ENCODE measurements around the gene DNAH17.
A peak's percentile ranks its signal among the peaks of the same experiment; 100 is the strongest.

The DNAH17 gene

DNA sequence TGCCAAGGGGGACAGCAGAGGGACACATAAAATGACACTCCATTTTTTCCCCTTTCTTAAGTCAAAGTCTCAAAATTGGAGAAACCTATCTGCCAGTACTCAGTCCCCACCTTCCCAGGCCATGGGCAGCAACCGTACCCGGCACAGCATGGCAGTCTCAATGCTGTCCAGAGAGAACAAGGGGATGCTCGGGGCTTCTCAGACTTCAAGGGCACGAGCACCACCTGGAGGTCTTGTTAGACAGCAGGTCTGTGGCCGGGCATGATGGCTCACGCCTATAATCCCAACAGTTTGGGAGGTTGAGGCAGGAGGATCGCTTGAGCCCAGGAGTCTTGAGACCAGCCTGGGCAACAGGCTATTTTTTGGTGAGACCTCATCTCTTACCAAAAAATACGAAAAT lies 3.2 kb downstream of the DNAH17 start:
- no peak overlapping the region for H2BK5ac ChIP-seq (ENCODE audit: low read depth, low read length, poor library complexity, severe bottlenecking)
- H2BK12ac ChIP-seq (ENCODE audit: low read length in 2 of 2): no peak overlapping the region
- no peak overlapping the region for H2AFZ ChIP-seq (ENCODE audit: low read depth, low read length)
- H3K23ac ChIP-seq (ENCODE audit: low read length in 2 of 2): no peak overlapping the region
- H3K18ac ChIP-seq (ENCODE audit: low read depth in 1 of 2, low read length in 2 of 2): no peak overlapping the region
- no peaks in the 10 kb centered on the region for H3K79me1 ChIP-seq (replicated peaks; ENCODE audit: low read length, poor library complexity, severe bottlenecking)
- DNase-seq: no peak
- H3K27ac ChIP-seq (ENCODE audit: low read length, poor library complexity, severe bottlenecking): no peak overlapping the region
- WGBS: 89% methylated on average over 8 of the region's 8 CpGs
- H3K9me3 ChIP-seq (ENCODE audit: control insufficient read depth, low read length): no peaks in the 10 kb centered on the region
- H3K14ac ChIP-seq (ENCODE audit: low read length in 2 of 2): no peak overlapping the region
- H2BK120ac ChIP-seq (ENCODE audit: low read depth, low read length): no peak overlapping the region
- no peak overlapping the region for H4K91ac ChIP-seq (ENCODE audit: low read length)
- H3K4ac ChIP-seq (ENCODE audit: low read depth in 1 of 2, low read length in 2 of 2): no peak overlapping the region
- H2BK15ac ChIP-seq (ENCODE audit: low read depth, poor library complexity, severe bottlenecking): no peak overlapping the region
- no peaks in the 10 kb centered on the region for H3K4me1 ChIP-seq (ENCODE audit: control insufficient read depth, insufficient read depth, low read depth, low read length)
- H3K4me2 ChIP-seq (ENCODE audit: low read length, poor library complexity, severe bottlenecking): no peak overlapping the region
- no peak overlapping the region for H2AK5ac ChIP-seq (ENCODE audit: low read length, severe bottlenecking)
- no peak overlapping the region for H3K4me3 ChIP-seq (ENCODE audit: insufficient read depth in 1 of 2, low read depth in 1 of 2, low read length in 2 of 2)
- no peak overlapping the region for H4K8ac ChIP-seq (ENCODE audit: low read length)
- peaks cover 0 to 39% of the 10 kb centered on the region in 2 experiments for H3K27me3 ChIP-seq (ENCODE audit: control insufficient read depth in 1 of 2, insufficient read depth in 1 of 2, low read length in 2 of 2)
- no peaks in the 10 kb centered on the region for H3K36me3 ChIP-seq (ENCODE audit: control insufficient read depth in 1 of 2, insufficient read depth in 2 of 2, low read depth in 1 of 2, low read length in 2 of 2)
- no peak overlapping the region for H3K9ac ChIP-seq (ENCODE audit: low read length)

DNA sequence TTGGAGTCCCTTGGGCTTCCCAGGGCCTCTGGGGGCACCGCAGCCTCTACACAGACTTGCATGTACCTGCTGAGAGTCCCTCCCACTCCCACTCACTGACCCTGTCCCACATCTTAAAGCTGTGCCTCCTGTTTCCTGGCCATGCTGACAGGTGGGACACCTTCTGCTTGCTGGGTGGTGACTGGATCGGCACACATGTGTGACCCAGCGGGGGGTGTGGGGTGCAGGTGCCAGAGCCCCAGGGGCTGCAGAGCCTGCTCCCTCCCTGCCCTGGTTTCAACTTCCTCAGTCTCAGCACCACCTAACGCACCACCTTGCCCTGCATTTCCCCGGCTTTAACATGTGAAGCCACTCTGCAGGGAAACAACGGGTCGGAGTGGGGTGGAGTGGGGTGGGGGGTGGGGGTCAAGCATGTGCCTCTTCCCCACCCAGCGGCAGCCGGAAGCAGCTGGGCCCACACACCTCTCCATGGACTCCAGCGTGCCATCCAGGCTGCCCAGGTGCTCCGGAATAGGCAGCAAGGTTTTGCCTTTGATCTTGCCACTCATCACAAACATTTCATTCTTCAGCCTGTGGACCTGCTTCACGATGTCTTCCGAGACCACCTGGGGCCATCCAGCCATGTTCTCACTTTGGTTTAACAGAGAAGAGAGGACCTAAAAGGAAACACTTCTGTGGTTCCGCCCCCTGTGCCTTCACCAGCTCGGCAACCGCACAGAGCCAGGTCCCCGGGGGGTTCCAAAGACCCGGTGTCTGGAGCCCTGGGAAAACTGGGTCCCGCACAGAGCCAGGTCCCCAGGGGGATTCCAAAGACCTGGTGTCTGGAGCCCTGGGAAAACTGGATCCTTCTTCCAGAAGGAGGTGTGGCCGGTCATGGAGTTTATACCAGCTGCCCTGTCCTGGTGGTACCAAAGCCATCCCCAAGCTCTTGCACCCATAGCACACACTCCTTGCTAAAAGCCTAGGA lies 4.7 kb downstream of the DNAH17 start:
- no peak overlapping the region for H3K23ac ChIP-seq (ENCODE audit: low read length in 2 of 2)
- H3K4ac ChIP-seq (ENCODE audit: low read depth in 1 of 2, low read length in 2 of 2): no peak overlapping the region
- no peak for DNase-seq
- no peak overlapping the region for H2BK12ac ChIP-seq (ENCODE audit: low read length in 2 of 2)
- 76% methylated on average over 20 of the region's 20 CpGs for WGBS
- no peak overlapping the region for H3K27ac ChIP-seq (ENCODE audit: low read length, poor library complexity, severe bottlenecking)
- H3K9ac ChIP-seq (ENCODE audit: low read length): no peak overlapping the region
- no peak overlapping the region for H3K4me3 ChIP-seq (ENCODE audit: insufficient read depth in 1 of 2, low read depth in 1 of 2, low read length in 2 of 2)
- no peak overlapping the region for H3K4me2 ChIP-seq (ENCODE audit: low read length, poor library complexity, severe bottlenecking)
- H3K4me1 ChIP-seq (ENCODE audit: control insufficient read depth, insufficient read depth, low read depth, low read length): peaks cover 1% of the 10 kb centered on the region
- no peak overlapping the region for H4K91ac ChIP-seq (ENCODE audit: low read length)
- H2BK5ac ChIP-seq (ENCODE audit: low read depth, low read length, poor library complexity, severe bottlenecking): no peak overlapping the region
- peaks cover 0 to 39% of the 10 kb centered on the region in 2 experiments for H3K27me3 ChIP-seq (ENCODE audit: control insufficient read depth in 1 of 2, insufficient read depth in 1 of 2, low read length in 2 of 2)
- H2AK5ac ChIP-seq (ENCODE audit: low read length, severe bottlenecking): no peak overlapping the region
- H3K79me1 ChIP-seq (replicated peaks; ENCODE audit: low read length, poor library complexity, severe bottlenecking): no peaks in the 10 kb centered on the region
- no peak overlapping the region for H2AFZ ChIP-seq (ENCODE audit: low read depth, low read length)
- H3K18ac ChIP-seq (ENCODE audit: low read depth in 1 of 2, low read length in 2 of 2): no peak overlapping the region
- no peak overlapping the region for H2BK120ac ChIP-seq (ENCODE audit: low read depth, low read length)
- no peak overlapping the region for H4K8ac ChIP-seq (ENCODE audit: low read length)
- H3K9me3 ChIP-seq (ENCODE audit: control insufficient read depth, low read length): no peaks in the 10 kb centered on the region
- H3K36me3 ChIP-seq (ENCODE audit: control insufficient read depth in 1 of 2, insufficient read depth in 2 of 2, low read depth in 1 of 2, low read length in 2 of 2): no peaks in the 10 kb centered on the region
- no peak overlapping the region for H3K14ac ChIP-seq (ENCODE audit: low read length in 2 of 2)
- no peak overlapping the region for H2BK15ac ChIP-seq (ENCODE audit: low read depth, poor library complexity, severe bottlenecking)

DNA sequence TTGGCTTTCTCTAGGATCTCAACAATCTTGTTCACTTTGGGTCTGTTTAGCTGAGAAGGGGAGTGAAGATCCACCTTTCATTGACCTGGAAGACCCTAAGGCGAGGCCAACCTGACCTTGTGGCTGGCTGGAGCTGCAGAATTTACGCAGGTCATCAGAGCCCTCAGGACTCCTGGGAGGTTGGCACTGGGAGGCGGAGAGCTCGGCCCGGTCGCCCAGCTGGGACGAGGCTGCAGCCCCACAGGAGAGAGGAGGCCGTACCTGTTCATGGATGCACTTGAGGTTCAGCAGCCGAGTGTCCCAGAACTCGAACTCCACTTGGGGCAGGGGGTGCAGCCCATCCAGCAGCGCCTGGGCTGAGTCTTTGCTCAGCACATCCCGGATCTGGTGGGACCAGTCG lies 5.9 kb downstream of the DNAH17 start:
- H3K9me3 ChIP-seq (ENCODE audit: control insufficient read depth, low read length): no peaks in the 10 kb centered on the region
- H2BK5ac ChIP-seq (ENCODE audit: low read depth, low read length, poor library complexity, severe bottlenecking): no peak overlapping the region
- H3K18ac ChIP-seq (ENCODE audit: low read depth in 1 of 2, low read length in 2 of 2): no peak overlapping the region
- H3K4me1 ChIP-seq (ENCODE audit: control insufficient read depth, insufficient read depth, low read depth, low read length): peaks cover 1% of the 10 kb centered on the region
- no peak overlapping the region for H3K9ac ChIP-seq (ENCODE audit: low read length)
- no peaks in the 10 kb centered on the region for H3K36me3 ChIP-seq (ENCODE audit: control insufficient read depth in 1 of 2, insufficient read depth in 2 of 2, low read depth in 1 of 2, low read length in 2 of 2)
- H2BK15ac ChIP-seq (ENCODE audit: low read depth, poor library complexity, severe bottlenecking): no peak overlapping the region
- no peak overlapping the region for H4K8ac ChIP-seq (ENCODE audit: low read length)
- H3K23ac ChIP-seq (ENCODE audit: low read length in 2 of 2): no peak overlapping the region
- no peak for DNase-seq
- no peak overlapping the region for H2AK5ac ChIP-seq (ENCODE audit: low read length, severe bottlenecking)
- H3K27ac ChIP-seq (ENCODE audit: low read length, poor library complexity, severe bottlenecking): no peak overlapping the region
- H3K4ac ChIP-seq (ENCODE audit: low read depth in 1 of 2, low read length in 2 of 2): no peak overlapping the region
- H4K91ac ChIP-seq (ENCODE audit: low read length): peak overlapping the region; percentile 66
- peaks cover 4 to 40% of the 10 kb centered on the region in 2 experiments for H3K27me3 ChIP-seq (ENCODE audit: control insufficient read depth in 1 of 2, insufficient read depth in 1 of 2, low read length in 2 of 2)
- no peak overlapping the region for H3K4me3 ChIP-seq (ENCODE audit: insufficient read depth in 1 of 2, low read depth in 1 of 2, low read length in 2 of 2)
- no peaks in the 10 kb centered on the region for H3K79me1 ChIP-seq (replicated peaks; ENCODE audit: low read length, poor library complexity, severe bottlenecking)
- H2BK12ac ChIP-seq (ENCODE audit: low read length in 2 of 2): no peak overlapping the region
- H3K14ac ChIP-seq (ENCODE audit: low read length in 2 of 2): no peak overlapping the region
- WGBS: 91% methylated on average over 13 of the region's 13 CpGs
- H2AFZ ChIP-seq (ENCODE audit: low read depth, low read length): no peak overlapping the region
- H2BK120ac ChIP-seq (ENCODE audit: low read depth, low read length): no peak overlapping the region
- no peak overlapping the region for H3K4me2 ChIP-seq (ENCODE audit: low read length, poor library complexity, severe bottlenecking)

DNA sequence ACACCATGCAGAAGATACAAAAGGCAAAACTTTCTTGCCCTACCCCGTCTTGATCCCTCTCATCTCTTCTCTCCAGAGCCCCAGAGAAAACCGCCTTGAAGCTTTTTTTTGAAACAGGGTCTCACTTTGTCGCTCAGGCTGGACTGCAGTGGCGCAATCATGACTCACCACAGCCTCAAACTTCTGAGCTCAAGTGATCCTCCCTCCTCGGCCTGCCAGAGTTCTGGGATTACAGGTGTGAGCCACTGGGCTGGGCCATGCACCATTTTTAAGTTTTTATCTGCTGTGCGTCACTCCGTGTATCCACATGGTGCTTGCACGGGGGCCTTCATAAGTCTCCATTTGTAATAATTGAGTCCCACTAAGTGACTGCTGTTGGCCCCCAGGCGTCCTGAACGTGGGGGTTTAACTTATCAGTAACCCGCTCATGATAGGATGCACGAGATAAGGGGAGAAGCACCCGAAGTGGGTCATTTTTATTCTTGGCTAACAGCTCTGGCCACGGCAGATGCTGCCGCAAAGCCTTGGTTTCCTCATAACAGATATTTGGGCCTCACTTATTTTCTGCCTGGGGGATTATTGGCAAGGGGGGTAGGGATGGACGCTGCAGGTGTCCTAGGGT lies 8.6 kb downstream of the DNAH17 start:
- H2AK5ac ChIP-seq (ENCODE audit: low read length, severe bottlenecking): no peak overlapping the region
- no peak overlapping the region for H3K4me2 ChIP-seq (ENCODE audit: low read length, poor library complexity, severe bottlenecking)

More for the DNA sequence above, 8.6 kb downstream of the DNAH17 start:
- H3K23ac ChIP-seq (ENCODE audit: low read length in 2 of 2): no peak overlapping the region
- H3K27ac ChIP-seq (ENCODE audit: low read length, poor library complexity, severe bottlenecking): no peak overlapping the region
- H2BK120ac ChIP-seq (ENCODE audit: low read depth, low read length): no peak overlapping the region
- no peak overlapping the region for H3K9ac ChIP-seq (ENCODE audit: low read length)
- 79% methylated on average over 16 of the region's 16 CpGs for WGBS
- peaks cover 7 to 47% of the 10 kb centered on the region in 2 experiments for H3K27me3 ChIP-seq (ENCODE audit: control insufficient read depth in 1 of 2, insufficient read depth in 1 of 2, low read length in 2 of 2)
- H3K18ac ChIP-seq (ENCODE audit: low read depth in 1 of 2, low read length in 2 of 2): no peak overlapping the region
- H3K79me1 ChIP-seq (replicated peaks; ENCODE audit: low read length, poor library complexity, severe bottlenecking): no peaks in the 10 kb centered on the region
- H2BK12ac ChIP-seq (ENCODE audit: low read length in 2 of 2): no peak overlapping the region
- no peak overlapping the region for H2BK15ac ChIP-seq (ENCODE audit: low read depth, poor library complexity, severe bottlenecking)
- peak; percentile 66 for DNase-seq
- no peak overlapping the region for H2BK5ac ChIP-seq (ENCODE audit: low read depth, low read length, poor library complexity, severe bottlenecking)
- H3K14ac ChIP-seq (ENCODE audit: low read length in 2 of 2): no peak overlapping the region
- H3K36me3 ChIP-seq (ENCODE audit: control insufficient read depth in 1 of 2, insufficient read depth in 2 of 2, low read depth in 1 of 2, low read length in 2 of 2): no peaks in the 10 kb centered on the region
- H3K4me1 ChIP-seq (ENCODE audit: control insufficient read depth, insufficient read depth, low read depth, low read length): peaks cover 1% of the 10 kb centered on the region
- no peaks in the 10 kb centered on the region for H3K9me3 ChIP-seq (ENCODE audit: control insufficient read depth, low read length)
- no peak overlapping the region for H3K4ac ChIP-seq (ENCODE audit: low read depth in 1 of 2, low read length in 2 of 2)
- H2AFZ ChIP-seq (ENCODE audit: low read depth, low read length): no peak overlapping the region
- no peak overlapping the region for H4K8ac ChIP-seq (ENCODE audit: low read length)
- H3K4me3 ChIP-seq (ENCODE audit: insufficient read depth in 1 of 2, low read depth in 1 of 2, low read length in 2 of 2): no peak overlapping the region
- no peak overlapping the region for H4K91ac ChIP-seq (ENCODE audit: low read length)
